HCT116 (cell line): ENCODE measurements around the gene DCAF5. TPM values are rescaled to one million over a fixed set of nuclear protein-coding genes. Genes with fewer than 3 reads are reported as not detected.

Experiments
- ATAC-seq: fragments of 200-7000 bp; cut with Tn5 transposase; 2 replicates; pipeline ENCODE4 v1.9.1; 2020; ENCODE audit warnings: mild to moderate bottlenecking, moderate library complexity
- BruUV-seq: library from RNA; stranded (reverse); fragments of 400-500 nt; replicated peaks from 2 replicates; lab custom pipeline; 2021; lab: Mats Ljungman, UMichigan
- CTCF ChIA-PET: fragments of 300-600 bp; sonication (Branson Sonifier 250); formaldehyde crosslinking; loops from one replicate; lab custom pipeline; 2021; ENCODE audit warnings: antibody characterized with exemption; lab: Charles Lee
- POLR2A ChIA-PET: fragments of 300-600, 350-600 bp; sonication (Branson Sonifier 250); formaldehyde crosslinking; loops from one replicate; lab custom pipeline; 2021; ENCODE audit warnings: antibody characterized with exemption; lab: Charles Lee
- RAD21 ChIA-PET, 2 experiments: fragments of 300-600 bp; sonication (Branson Sonifier 250); formaldehyde crosslinking; loops; one replicate each; lab custom pipeline; 2023; ENCODE audit warnings: low total read pairs in 2 of 2; ENCODE audit not compliant: uncharacterized antibody in 2 of 2, unreplicated experiment in 2 of 2, low non-redundant PET in 1 of 2; lab: Charles Lee
- DNase-seq: peaks from one replicate; pipeline ENCODE4 v3.0.0-alpha.2; 2010; ENCODE audit warnings: low read depth, low spot score
- H2AFZ ChIP-seq: fragments of 200-600 bp; shearing (Covaris generic), sonication (generic); 2 replicates; pipeline ENCODE4 v1.6.1; 2017; ENCODE audit warnings: low read depth, mixed run types, mixed read lengths, antibody characterized with exemption, low read length; ENCODE audit not compliant: poor library complexity, severe bottlenecking
- H3K27ac ChIP-seq: 2 replicates; pipeline ENCODE4 v1.5.1; 2012; ENCODE audit warnings: low read depth, low read length
- H3K27me3 ChIP-seq: fragments of 200-600 bp; sonication (generic); 2 replicates; pipeline ENCODE4 v1.6.1; 2016; ENCODE audit warnings: mixed run types, low read length, mixed read lengths; ENCODE audit not compliant: insufficient read depth
- H3K36me3 ChIP-seq, 2 experiments: fragments of 200-500 bp in 1 of 2; fragments of 200-600 bp in 1 of 2; sonication (Bioruptor generic) in 1 of 2; sonication (generic) in 1 of 2; 2 replicates each; pipeline versions ENCODE4 v1.5.1 to v1.6.1; 2014 to 2016; ENCODE audit warnings: low read length in 2 of 2, inconsistent platforms in 1 of 2, mixed read lengths in 1 of 2, mixed run types in 1 of 2; ENCODE audit not compliant: insufficient read depth in 2 of 2, control insufficient read depth in 1 of 2
- H3K4me1 ChIP-seq, 2 experiments: fragments of 200-600 bp in 1 of 2; sonication (generic) in 1 of 2; 2 replicates each; pipeline versions ENCODE4 v1.5.1 to v1.6.1; 2012 to 2017; ENCODE audit warnings: low read length in 2 of 2, inconsistent platforms in 1 of 2, mild to moderate bottlenecking in 1 of 2, mixed read lengths in 1 of 2, mixed run types in 1 of 2, moderate library complexity in 1 of 2; ENCODE audit not compliant: insufficient read depth in 2 of 2, control insufficient read depth in 1 of 2
- H3K4me2 ChIP-seq: fragments of 200-600 bp; sonication (generic); 2 replicates; pipeline ENCODE4 v1.6.1; 2017; ENCODE audit warnings: mixed run types, low read length, mixed read lengths
- H3K4me3 ChIP-seq, 2 experiments: fragments of 200-600 bp in 1 of 2; sonication (generic) in 1 of 2; replicated peaks in 1 of 2; 2 replicates each; pipeline ENCODE4 v1.5.1; 2011 to 2016; ENCODE audit warnings: low read length in 2 of 2, control low read depth in 1 of 2, low read depth in 1 of 2, mild to moderate bottlenecking in 1 of 2, mixed read lengths in 1 of 2, mixed run types in 1 of 2
- H3K79me2 ChIP-seq: fragments of 200-600 bp; sonication (generic); 2 replicates; pipeline ENCODE4 v1.6.1; 2017; ENCODE audit warnings: mild to moderate bottlenecking, mixed run types, low read length, moderate library complexity, mixed read lengths; ENCODE audit not compliant: insufficient read depth
- H3K9ac ChIP-seq: fragments of 200-600 bp; sonication (generic); 2 replicates; pipeline ENCODE4 v1.6.1; 2016; ENCODE audit warnings: low read length, mixed read lengths
- H3K9me2 ChIP-seq: fragments of 200-600 bp; sonication (generic), shearing (Covaris generic); 2 replicates; pipeline ENCODE4 v1.6.1; 2017; ENCODE audit warnings: mixed run types, mild to moderate bottlenecking, moderate library complexity; ENCODE audit not compliant: insufficient read depth
- H3K9me3 ChIP-seq, 2 experiments: fragments of 200-500 bp in 1 of 2; fragments of 200-600 bp in 1 of 2; sonication (Bioruptor generic) in 1 of 2; sonication (generic) in 1 of 2; 2 replicates each; pipeline ENCODE4 v1.6.1; 2014 to 2017; ENCODE audit warnings: low read length in 2 of 2, mixed read lengths in 2 of 2, inconsistent platforms in 1 of 2, low read depth in 1 of 2, mild to moderate bottlenecking in 1 of 2, mixed run types in 1 of 2, moderate library complexity in 1 of 2; ENCODE audit not compliant: control insufficient read depth in 1 of 2, insufficient read depth in 1 of 2
- H4K20me1 ChIP-seq: fragments of 200-600 bp; sonication (generic), shearing (Covaris generic); 2 replicates; pipeline ENCODE4 v1.6.1; 2017; ENCODE audit warnings: mixed run types, mild to moderate bottlenecking, moderate library complexity; ENCODE audit not compliant: insufficient read depth
- CEBPB ChIP-seq: IDR thresholded peaks from 2 replicates; pipeline ENCODE4 v1.6.1; 2012; ENCODE audit warnings: low read depth
- CTCF ChIP-seq, 3 experiments: fragments of 200-600 bp in 1 of 3; sonication (generic) in 1 of 3; IDR thresholded peaks in 2 of 3; conservative IDR thresholded peaks in 1 of 3; 2 replicates each; pipeline ENCODE4 v1.5.1; 2012 to 2017; ENCODE audit warnings: low read depth in 2 of 3, low read length in 2 of 3, antibody characterized with exemption in 1 of 3, borderline replicate concordance in 1 of 3, control low read depth in 1 of 3, mild to moderate bottlenecking in 1 of 3, mixed read lengths in 1 of 3, mixed run types in 1 of 3, moderate library complexity in 1 of 3; ENCODE audit not compliant: insufficient read depth in 1 of 3
- EGR1 ChIP-seq: IDR thresholded peaks from 2 replicates; pipeline ENCODE4 v1.6.1; 2012; ENCODE audit warnings: low read depth
- EZH2phosphoT487 ChIP-seq: fragments of 200-600 bp; IDR thresholded peaks from 2 replicates; pipeline ENCODE4 v1.6.1; 2018; ENCODE audit warnings: antibody characterized with exemption, borderline replicate concordance
- JUND ChIP-seq: IDR thresholded peaks from 2 replicates; pipeline ENCODE4 v1.6.1; 2012
- REST ChIP-seq: IDR thresholded peaks from 2 replicates; pipeline ENCODE4 v1.6.1; 2012; ENCODE audit warnings: low read depth
- SRF ChIP-seq: IDR thresholded peaks from 2 replicates; pipeline ENCODE4 v1.6.1; 2012; ENCODE audit warnings: low read depth
- ZFX ChIP-seq: fragments of 450-650 bp; IDR thresholded peaks from 2 replicates; pipeline ENCODE4 v1.6.1; 2017
- ZNF274 ChIP-seq: fragments of 200-500 bp; sonication (Bioruptor generic); IDR thresholded peaks from 2 replicates; pipeline ENCODE4 v1.6.1; 2014; ENCODE audit warnings: mild to moderate bottlenecking, low read depth, low read length, inconsistent platforms
- intact Hi-C: fragments of 100-400 bp; cut with micrococcal nuclease; formaldehyde crosslinking; loops from 2 replicates; pipeline ENCODE4 v1.10.0; 2022
- total RNA-seq: library from RNA; stranded (reverse); gene quantifications from one replicate; pipeline ENCODE4 v1.2.1, GENCODE V29; 2021; ENCODE audit not compliant: unreplicated experiment
- TF ChIP-seq, protein P1 (sequence below): IDR thresholded peaks from 2 replicates; pipeline ENCODE4 v1.6.1; 2012
- TF ChIP-seq, protein P2 (sequence below): IDR thresholded peaks from 2 replicates; pipeline ENCODE4 v1.6.1; 2011; ENCODE audit warnings: mild to moderate bottlenecking, low read length, moderate library complexity; ENCODE audit not compliant: insufficient replicate concordance; ENCODE audit errors: extremely low read depth

DCAF5 gene
- total RNA-seq, 1 experiment from 2014 or later, result 27.1 TPM

- TF ChIP-seq JUND (no peak), ZNF274 (no peak), ZFX (no peak), REST (no peak), CEBPB (no peak), EGR1 (no peak), SRF (no peak), EZH2phosphoT487 (no peak), CTCF (IDR thresholded peaks at IDR 0.05 in 2 of 3, conservative IDR thresholded peaks at IDR 0.05 in 1 of 3; ENCODE audit: borderline replicate concordance in 1 of 3, insufficient read depth in 1 of 3, low read depth in 2 of 3, low read length in 2 of 3) (no peak)
- TF ChIP-seq, protein P1, sequence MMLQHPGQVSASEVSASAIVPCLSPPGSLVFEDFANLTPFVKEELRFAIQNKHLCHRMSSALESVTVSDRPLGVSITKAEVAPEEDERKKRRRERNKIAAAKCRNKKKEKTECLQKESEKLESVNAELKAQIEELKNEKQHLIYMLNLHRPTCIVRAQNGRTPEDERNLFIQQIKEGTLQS, result no peak
- TF ChIP-seq, protein P2, sequence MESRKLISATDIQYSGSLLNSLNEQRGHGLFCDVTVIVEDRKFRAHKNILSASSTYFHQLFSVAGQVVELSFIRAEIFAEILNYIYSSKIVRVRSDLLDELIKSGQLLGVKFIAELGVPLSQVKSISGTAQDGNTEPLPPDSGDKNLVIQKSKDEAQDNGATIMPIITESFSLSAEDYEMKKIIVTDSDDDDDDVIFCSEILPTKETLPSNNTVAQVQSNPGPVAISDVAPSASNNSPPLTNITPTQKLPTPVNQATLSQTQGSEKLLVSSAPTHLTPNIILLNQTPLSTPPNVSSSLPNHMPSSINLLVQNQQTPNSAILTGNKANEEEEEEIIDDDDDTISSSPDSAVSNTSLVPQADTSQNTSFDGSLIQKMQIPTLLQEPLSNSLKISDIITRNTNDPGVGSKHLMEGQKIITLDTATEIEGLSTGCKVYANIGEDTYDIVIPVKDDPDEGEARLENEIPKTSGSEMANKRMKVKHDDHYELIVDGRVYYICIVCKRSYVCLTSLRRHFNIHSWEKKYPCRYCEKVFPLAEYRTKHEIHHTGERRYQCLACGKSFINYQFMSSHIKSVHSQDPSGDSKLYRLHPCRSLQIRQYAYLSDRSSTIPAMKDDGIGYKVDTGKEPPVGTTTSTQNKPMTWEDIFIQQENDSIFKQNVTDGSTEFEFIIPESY, result no peak
- no peaks in the 10 kb centered on the region for H3K4me1 ChIP-seq
- no peak overlapping the region for H3K27ac ChIP-seq
- no peaks in the 10 kb centered on the region for H3K79me2 ChIP-seq
- no peaks in the 10 kb centered on the region for H4K20me1 ChIP-seq
- H3K9me3 ChIP-seq, result no peaks in the 10 kb centered on the region
- RAD21 ChIA-PET, result no interaction called here
- CTCF ChIA-PET, result no interaction called here
- DNase-seq, result no peak
- no peaks in the 10 kb centered on the region for H3K27me3 ChIP-seq
- H3K4me3 ChIP-seq, result no peak overlapping the region
- H3K4me2 ChIP-seq, result no peak overlapping the region
- intact Hi-C loops, result no loop called here
- ATAC-seq, result no peak
- POLR2A ChIA-PET, result no interaction called here
- H3K36me3 ChIP-seq, result peaks cover 8 to 14% of the 10 kb centered on the region in 2 experiments; a peak in 3 of 4 replicates
- no peaks in the 10 kb centered on the region for H3K9me2 ChIP-seq
- H2AFZ ChIP-seq, result no peak overlapping the region
- H3K9ac ChIP-seq, result no peak overlapping the region
- no TSS peak for BruUV-seq
These were observed 93.0 kb downstream of the DCAF5 start for GRCh38 chr14:69059658-69060623.
